Ammon's horn (tissue), 1 donor: ENCODE data around the gene RSPH4A.
"Not testable (repeated sequence)": the region's sequence is repeated elsewhere in the genome, so short reads cannot be mapped to it uniquely, and the experiment has no call there.

Source experiments
- DNase-seq: peaks from one replicate; pipeline ENCODE4 v3.0.0-alpha.2; 2016; ENCODE audit warnings: low spot score

RSPH4A gene

DNA sequence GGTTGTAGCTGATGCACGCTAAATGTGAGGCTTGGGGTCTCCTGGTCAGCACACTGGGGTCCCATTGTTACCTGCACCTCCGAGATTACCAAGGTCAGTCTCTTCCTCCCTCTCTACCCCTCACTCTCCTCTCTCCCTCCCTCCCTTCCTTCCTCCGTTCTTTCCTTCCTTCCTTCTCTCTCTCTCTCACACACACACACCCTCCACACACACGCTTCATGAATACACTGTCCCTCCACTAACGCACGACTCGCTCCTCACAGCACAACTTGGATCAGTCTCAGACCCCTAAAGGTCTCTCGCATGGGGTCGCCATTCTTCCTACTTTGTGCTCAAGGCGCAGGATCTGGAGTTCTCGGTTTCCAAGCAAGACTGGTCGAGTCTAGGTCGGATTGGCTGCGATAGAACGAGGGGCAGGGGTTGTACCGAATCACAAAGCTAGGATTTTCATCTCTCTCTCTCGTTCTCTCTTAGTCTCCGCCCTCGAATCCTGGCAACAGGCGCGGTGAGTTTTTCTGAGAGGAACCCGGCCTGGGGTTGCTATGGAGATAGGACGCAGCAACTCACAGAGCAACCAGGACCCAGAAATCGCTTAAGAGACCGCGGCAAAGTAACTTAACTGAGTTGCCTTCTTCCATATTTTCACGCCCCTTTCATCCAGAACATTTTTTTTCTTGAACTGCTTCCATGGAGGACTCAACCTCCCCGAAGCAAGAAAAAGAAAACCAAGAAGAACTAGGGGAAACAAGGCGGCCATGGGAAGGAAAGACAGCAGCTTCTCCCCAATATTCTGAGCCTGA, at the start of gene RSPH4A:
RSPH4A (plus strand) TSS at position 543 of the 800 bp plus-strand sequence; CDS start at position 688, 145 bp downstream.
- peak; percentile 96 for DNase-seq

DNA sequence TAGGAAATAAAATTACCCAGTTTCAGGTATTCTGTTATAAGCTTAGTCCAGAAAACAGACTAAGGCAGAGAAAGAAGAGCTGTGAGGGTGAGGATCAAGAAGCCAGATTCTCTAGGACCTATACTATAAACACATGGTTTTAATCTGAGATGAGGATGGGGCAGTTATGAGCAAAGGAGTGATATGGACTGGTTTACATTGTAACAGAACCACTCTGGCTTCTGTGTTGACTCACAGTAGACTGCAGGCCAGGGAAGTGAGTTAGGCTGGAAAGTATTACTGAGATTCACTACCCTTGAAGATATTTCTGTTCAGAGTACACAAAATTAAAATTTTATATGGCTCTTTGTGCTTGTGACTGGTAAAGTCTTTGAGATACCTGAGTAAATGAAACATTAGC, 48.2 kb upstream of the RSPH4A start:
- no peak for DNase-seq

DNA sequence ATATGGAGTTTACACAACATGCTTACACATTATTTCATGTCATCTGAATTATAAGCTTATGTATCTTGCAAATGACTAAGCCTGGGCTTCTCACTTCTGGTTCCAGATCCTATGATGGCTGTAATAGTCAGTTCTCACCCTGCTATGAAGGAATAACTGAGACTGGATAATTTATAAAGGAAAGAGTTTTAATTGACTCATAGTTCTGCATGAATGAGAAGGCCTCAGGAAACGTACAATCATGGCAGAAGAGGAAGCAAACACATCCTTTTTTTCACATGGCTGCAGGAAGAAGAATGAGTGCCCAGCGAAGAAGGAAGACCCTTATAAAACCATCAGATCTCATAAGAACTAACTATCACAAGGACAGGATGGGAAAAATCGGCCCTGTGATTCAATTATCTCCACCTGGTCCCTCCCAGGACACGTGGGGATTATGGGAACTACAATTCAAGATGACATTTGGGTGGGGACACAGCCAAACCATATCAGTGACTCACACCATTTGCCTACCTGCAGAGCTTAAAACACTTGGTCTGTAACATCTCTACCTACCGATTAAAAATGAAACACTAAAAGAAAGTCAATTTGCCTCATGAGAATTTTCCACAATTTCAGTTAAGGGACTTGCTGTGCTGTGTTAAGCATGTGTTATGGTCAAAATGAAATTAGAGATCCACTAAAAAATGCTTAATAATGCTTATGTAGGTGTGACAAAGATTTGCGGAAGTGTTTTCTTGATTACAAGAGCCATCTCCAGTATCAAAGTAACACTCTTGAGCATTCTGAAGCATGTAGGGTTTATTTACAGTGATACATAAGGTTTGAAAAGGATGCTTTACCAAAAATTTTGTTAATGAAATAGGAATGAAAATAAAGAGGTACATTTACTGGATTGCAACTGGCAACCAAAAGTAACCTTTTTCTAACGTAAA, 47.2 kb upstream of the RSPH4A start:
- no peak for DNase-seq

DNA sequence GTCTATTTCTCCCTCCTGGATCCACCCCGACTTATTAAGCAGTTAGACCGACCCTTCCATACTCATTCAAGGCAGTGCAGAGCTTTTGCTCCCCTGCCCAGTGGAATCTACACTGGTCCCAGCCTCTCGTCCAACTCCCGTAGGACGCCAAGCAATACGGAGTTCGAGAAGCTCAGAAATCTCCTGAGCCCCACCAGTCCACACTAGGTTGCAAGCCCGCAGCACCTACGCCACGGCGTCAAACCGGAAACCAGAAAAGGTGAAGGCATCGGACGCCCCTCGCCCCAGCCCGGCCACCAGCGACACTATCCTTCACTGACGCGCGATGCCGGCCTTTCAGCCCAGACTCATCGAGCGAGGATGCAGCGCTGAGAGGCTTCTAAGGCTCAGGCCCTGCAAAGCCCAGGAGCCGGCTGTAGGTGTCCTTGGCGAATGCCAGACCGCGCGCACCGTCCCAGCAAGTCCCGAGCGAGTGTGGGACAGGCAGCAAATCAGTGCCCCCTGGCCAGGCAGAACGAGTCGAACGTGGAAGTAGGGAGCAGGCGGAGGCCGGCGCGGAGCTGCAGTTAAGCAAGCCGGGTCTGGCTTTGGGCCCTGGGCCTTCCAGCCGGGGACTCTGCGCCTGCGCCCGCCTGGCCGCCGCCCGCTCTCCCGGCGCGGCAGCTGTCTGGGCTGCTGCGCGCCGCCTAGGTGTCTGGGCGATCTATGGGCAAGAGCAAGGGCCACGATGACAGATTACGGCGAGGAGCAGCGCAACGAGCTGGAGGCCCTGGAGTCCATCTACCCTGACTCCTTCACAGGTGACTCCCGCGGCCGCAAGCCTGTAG, 45.2 kb upstream of the RSPH4A start, which contains the start of gene RWDD1:
RWDD1 (plus strand) TSS at position 649 of the 827 bp plus-strand sequence; CDS start at position 728, 79 bp downstream.
- DNase-seq: peak; percentile 100

DNA sequence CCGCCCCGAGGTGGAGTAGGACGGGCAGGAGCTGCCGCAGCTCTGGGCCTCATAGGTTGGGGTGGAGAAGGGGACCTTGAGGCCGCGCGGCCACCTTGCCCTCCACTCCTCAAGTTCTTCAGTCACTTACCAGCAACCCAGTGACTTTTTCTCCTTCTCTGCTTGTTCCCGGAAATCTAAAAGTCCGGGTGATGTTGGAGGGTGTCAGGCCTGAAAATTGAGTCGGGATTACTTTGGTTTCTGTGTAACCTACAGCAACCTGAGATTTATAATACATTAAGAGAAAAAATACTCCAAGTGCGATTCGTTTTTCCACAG, 44.6 kb upstream of the RSPH4A start:
- DNase-seq: no peak

DNA sequence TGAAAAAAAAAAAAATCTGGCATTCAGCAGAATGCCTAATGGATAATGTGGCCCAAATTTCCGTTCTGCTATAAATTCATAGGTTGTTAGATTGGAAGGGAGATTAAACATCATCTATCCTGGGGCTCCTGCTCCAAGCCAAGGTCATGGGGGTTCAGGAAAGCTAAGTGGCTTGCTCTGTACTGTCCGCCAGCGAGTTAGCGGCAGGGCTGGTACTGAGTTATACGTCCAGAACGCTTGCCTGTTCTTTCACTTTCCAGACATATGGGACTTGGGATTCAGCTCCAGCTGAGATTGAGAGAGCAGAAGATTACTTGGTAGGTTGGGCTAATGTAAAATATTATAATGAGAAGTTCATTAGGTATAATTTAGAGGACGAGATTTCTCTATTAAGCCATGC, 44.1 kb upstream of the RSPH4A start:
- no peak for DNase-seq

DNA sequence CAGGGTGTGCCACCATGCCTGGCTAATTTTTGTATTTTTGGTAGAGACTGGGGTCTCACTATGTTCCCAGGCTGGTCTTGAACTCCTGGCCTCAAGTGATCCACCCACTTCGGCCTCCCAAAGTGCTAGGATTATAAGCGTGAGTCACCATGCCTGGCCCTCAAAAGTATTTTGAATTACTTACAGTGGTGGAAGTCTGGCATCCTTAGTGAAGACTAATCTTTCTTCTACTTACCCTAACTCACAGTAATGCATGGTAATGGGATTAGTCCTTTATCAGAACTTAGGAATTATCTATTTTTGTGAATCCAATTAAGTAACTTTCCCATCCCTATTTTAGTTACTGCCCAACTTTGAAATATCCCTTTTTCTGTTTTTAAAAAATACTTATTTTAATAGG, 41.1 kb upstream of the RSPH4A start:
- no peak for DNase-seq

DNA sequence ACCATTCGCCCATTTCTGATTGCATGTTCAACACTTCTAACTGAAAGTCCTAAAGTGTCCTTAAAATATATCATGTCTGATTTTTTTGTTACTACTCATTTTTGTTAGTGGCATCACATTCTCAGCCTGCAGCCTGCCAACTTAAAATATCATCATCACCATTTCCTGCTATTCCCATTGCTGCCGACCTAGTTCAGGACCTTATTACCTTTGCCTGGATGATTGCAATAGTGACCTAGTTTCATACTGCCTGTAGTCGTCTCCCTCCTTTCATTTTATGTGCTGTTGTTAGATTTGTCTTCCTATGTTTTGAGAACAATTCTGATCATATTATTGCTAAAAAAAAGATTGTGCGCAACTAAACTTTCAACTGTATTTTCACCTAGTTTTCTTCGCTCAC, 38.8 kb upstream of the RSPH4A start:
- no peak for DNase-seq

DNA sequence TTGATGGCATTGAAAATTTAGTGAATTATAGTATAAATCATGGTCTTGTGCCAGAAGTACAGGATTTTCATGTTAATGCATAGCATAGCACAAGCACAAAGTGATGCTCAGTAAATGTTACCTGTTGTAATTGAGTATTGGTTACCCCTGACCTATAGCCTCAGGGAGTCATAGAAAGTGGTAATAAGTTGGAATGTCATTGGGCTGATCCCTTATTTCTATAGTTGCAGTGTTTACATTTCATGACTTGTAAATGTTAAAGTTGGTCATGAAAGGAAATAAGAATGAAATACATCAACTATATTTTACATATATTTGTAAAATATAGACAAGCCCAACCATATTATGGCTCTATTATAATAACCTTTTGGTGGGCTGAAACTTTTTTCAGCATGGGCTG, 37.9 kb upstream of the RSPH4A start:
- no peak for DNase-seq

DNA sequence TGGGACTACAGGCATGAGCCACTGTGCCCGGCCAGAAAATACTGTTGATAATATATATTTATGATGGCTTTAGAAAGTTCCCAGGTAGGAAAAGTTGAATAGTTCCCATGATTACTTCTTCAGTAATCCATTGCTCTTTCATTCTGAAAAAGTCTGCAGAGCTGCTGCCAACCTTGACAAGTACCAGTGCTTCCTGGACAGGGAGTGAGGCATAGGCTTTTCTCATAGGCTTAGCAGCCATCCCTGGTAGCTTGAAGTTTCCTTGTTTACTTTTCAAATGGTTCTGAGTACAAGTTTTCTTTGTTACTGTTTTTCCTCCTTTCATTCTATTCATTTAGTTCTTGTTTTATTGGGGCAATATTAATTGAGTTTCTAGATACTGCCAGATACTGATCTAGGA, 37.1 kb upstream of the RSPH4A start:
- no peak for DNase-seq

DNA sequence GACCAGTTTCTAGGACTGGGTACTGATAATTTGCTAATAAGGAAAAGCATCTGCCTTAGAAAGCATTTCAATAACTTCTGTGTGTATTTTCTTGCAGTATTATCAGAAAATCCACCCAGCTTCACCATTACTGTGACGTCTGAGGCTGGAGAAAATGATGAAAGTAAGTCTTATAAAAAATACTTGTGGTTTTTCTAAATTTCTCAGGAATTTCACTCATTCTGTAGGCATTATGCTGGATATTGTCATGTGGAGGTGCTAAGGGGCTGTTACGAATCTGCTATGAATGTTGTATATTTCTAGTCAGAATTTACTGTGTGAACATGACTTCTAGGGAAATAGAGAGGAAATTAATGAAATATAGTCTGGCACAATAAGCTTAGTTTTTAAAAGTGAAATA, 36.1 kb upstream of the RSPH4A start:
- DNase-seq: no peak

DNA sequence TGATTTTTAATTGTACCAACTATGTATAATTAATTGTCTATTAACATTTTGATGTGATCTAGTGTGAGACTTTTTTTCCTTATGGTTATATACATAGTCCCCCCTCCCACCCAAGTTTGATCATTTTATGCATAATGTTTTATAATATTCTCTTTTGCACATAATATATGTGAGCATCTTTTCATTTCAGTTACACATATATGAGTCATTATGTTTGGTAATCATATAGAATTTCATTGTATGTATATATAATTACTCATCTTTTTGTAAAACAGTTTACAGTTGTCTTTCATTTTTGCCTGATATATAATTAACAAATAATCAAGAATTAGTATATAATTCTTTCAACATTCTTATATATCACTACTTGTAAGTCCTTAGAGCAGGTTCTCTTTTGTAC, 30.0 kb upstream of the RSPH4A start:
- DNase-seq: no peak

DNA sequence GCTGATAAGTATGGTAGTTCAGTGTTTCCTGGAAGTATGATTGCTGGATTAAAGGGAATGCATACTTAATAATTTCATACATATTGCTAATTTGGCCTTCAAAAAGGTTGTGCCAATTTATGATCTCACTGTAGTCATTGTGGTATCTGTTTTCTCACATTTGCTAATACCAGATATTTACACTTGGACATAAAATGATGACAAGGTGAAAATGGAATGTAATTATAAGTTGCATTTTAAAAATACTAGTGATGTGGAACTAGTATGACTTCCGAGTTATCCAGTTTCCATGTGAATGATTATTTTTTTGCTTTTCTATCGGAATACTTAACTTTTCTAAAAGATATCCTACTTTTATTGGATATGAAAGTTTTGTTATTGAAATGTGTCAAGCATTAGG, 29.5 kb upstream of the RSPH4A start:
- no peak for DNase-seq

DNA sequence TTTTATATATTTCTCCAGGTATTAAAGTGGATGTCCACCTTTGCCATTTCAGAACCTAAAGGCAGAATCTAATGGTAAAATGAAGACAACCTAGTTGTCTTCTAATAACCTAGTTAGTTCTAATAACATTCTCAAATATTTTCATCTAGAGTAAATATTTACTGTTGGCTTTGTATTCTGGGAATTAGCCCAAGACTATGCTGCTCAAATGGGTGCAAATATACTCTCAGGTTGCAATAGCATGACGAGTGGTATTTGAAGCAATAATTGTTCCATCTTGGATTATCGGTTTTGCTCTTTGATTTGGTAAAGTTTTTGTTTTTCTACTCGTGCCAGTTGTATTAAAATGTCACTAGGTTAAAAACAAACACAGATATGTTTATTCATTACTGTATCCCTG, 21.0 kb upstream of the RSPH4A start:
- DNase-seq: no peak

DNA sequence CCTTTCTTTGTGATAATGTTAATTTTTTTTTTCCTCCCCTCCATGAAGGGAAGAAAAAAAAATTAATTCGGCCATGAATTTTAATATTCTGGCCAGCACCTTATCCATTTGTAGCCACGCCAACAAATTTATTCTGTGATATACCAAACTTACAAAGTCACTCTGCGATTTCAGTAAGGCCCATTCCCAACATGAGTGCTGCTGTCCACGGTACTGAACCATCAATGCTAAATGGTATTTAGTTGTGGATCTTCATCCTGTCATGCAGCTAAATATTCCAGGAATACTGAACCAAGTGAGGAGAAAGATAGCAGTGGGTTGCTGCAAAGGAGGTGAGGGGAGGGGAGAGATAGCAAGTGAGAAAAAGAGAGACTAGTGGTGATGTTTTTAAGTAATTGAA, 19.5 kb upstream of the RSPH4A start:
- no peak for DNase-seq

DNA sequence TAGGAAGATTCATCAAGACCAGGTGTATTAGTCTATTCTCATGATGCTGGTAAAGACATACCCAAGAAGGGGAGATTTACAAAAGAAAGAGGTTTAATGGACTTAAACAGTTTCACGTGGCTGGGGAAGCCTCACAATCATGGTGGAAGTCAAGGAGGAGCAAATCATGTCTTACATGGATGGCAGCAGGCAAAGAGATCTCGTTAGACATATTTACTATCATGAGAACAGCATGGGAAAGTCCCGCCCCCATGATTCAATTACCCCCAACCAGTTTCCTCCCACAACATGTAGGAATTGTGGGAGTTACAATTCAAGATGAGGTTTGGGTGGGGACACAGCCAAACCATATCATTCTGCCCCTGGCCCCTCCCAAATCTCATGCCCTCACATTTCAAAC, 12.4 kb upstream of the RSPH4A start:
- not testable (repeated sequence) for DNase-seq

DNA sequence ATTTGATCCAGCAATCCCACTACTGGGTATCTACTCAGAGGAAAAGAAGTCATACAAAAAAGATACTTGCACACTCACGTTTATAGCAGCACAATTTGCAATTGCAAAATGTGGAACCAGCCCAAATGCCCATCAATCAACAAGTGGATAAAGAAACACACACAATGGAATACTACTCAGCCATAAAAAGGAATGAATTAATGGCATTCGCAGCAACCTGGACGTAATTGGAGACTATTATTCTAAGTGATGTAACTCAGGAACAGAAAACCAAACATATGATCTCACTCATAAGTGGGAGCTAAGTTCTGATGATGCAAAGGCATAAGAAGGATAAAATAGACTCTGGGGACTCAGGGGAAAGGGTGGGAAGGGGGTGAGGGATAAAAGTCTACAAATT, 11.4 kb upstream of the RSPH4A start:
- DNase-seq: not testable (repeated sequence)

DNA sequence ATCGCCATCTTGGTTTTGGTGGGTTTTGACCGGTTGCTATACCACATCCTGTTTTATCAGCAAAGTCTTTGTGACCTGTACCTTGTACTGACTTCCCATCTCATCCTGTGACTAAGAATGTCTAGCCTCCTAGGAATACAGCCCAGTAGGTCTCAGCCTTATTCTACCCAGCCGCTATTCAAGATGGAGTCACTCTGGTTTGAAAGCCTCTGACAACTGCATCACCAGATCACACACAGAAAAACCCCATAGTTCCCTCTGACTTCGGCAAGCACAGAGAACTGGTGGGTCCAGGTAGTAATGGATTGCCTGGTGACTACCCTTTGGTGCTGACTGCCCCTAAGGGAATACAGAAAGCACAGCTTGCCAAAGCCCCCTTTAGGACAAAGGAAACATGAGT, 10.3 kb upstream of the RSPH4A start:
- no peak for DNase-seq

DNA sequence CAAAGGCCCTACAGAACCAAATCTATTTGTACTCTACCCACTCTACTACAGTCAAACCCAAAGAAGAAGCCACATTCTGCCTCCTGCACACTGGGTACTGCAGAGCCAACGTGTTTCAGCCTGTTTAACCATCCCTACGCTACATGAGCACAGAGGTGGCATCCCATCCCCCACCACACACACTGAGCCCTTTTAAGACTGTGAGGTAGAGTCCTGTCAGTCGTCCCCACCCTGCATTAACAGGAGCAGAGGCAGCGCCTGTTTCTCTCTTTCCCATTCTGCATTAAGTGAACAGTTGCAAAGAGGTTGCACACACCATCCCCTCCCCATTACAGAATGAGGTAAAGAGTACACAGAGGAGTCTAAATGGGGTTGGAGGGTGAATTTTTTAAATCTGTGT, 5.2 kb upstream of the RSPH4A start:
- no peak for DNase-seq

DNA sequence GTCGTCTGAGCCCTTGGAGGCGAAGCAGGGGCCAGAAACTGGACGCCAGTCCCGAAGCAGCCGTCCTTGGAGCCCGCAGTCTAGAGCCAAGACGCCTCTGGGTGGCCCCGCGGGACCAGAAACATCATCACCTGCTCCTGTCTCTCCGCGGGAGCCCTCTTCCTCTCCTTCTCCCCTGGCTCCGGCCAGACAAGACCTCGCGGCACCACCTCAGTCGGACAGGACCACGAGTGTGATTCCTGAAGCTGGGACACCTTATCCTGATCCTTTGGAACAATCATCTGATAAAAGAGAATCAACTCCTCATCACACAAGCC, 416 bp downstream of the RSPH4A start:
- DNase-seq: peak; percentile 13

DNA sequence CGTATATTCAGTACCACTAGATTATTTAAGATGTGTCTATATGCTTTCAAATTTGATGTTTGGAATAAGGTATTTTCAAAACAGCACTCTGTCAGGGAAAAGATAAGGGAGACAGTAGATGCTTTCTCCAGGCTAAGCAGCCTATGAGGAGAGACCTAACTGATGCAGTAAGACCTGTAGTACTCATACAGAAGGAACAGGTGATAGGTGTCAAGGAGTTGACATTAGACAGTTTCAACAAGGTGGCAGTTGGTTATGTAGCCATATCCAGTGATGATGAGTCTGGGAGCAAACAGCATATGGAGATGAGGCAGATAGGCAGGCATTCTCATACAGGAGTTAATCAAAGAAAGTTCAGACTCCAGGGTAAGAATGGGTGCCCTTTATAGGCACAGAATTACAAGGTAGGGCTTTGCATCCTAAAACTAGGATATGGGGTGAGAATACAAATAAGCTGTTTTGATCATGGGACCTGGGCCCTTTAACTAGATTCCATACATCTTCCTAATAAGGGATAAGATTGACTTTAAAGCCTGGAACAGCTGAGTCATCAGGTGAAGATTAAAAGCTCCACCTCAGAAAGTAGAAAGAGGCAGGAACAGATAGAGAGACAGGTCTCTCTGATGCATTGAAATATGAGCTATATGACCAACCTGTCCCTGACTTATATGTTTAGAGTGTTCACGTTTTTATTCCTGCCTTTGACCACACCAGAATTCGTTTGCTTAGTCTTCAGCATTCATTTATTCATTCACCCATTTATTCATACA, 7.9 kb downstream of the RSPH4A start:
- no peak for DNase-seq

DNA sequence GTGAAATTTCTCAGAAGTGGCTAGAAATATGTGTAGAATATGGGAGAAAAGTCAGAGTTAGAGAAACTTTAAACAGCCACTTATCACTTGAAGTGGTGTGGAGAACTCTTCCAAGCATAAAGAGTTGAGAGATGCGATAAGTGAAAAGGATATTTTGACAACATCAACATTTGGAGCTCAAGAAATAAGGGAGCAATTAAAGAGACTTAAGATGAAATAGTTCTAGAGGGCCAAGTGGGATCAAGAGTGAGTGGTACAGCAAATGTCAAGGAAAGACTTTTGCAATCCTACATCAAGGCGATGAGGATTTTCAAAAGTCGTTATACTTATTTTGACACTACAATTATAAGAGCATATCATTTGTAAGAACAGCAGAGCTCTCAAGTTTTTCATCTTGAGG, 9.6 kb downstream of the RSPH4A start:
- no peak for DNase-seq
